Prostate gland (tissue), 2 donors: ENCODE data around the gene CCDC86.

Source experiments
- POLR2A ChIP-seq: fragments of 450-650 bp; IDR thresholded peaks from one replicate; pipeline ENCODE4 v1.6.1; 2016; ENCODE audit warnings: antibody characterized with exemption, mild to moderate bottlenecking
- POLR2AphosphoS5 ChIP-seq: sonication (generic); formaldehyde crosslinking; IDR thresholded peaks from one replicate; pipeline ENCODE4 v1.6.1; 2017; ENCODE audit warnings: antibody characterized with exemption
- TF ChIP-seq, protein P1 (sequence below), 4 experiments: fragments of 200-600 bp in 2 of 4; fragments of 450-650 bp in 2 of 4; sonication (generic) in 2 of 4; IDR thresholded peaks; 1 replicate in 3 of 4; 2 replicates in 1 of 4; pipeline ENCODE4 v1.5.1; 2016 to 2019; ENCODE audit warnings: antibody characterized with exemption in 4 of 4, mild to moderate bottlenecking in 2 of 4, moderate library complexity in 2 of 4

DNA sequence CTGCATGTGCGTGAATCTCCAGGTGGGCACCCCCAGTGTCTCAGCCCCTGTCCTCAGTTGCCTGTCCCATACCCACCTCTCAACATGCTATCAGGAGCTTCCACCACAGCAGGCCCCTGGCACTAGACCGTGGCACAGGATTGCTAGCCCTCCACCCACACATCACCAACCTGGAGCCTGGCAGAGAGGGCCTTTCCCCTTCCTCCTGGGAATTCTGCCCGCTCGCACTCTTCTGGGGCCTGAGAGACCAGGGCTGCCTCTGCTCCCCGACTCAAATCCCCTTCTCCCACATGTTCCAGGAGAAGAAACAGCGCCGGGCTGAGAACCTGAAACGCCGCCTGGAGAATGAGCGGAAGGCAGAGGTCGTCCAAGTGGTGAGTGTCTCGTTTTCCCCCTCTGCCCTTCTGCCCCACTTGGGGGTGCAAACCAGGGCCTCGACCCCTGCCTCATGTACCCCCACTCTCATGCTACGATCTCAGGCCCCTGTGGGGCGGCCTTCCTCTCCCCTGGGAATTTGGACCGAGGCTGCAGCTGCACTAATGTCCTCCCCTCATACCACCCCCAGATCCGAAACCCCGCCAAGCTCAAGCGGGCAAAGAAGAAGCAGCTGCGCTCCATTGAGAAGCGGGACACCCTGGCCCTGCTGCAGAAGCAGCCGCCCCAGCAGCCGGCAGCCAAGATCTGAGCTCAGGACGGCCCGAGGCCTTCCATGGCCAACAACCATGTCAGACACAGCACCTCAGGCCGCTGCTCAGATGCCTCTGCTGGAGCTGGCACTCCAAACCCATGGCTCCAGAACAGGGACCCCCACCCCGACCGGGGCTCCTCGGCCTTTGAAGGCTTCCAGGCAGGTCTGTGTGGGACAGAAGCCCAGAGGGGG lies 8.0 kb downstream of the CCDC86 start:
- TF ChIP-seq POLR2A (no peak), POLR2AphosphoS5 (no peak)
- TF ChIP-seq, protein P1, sequence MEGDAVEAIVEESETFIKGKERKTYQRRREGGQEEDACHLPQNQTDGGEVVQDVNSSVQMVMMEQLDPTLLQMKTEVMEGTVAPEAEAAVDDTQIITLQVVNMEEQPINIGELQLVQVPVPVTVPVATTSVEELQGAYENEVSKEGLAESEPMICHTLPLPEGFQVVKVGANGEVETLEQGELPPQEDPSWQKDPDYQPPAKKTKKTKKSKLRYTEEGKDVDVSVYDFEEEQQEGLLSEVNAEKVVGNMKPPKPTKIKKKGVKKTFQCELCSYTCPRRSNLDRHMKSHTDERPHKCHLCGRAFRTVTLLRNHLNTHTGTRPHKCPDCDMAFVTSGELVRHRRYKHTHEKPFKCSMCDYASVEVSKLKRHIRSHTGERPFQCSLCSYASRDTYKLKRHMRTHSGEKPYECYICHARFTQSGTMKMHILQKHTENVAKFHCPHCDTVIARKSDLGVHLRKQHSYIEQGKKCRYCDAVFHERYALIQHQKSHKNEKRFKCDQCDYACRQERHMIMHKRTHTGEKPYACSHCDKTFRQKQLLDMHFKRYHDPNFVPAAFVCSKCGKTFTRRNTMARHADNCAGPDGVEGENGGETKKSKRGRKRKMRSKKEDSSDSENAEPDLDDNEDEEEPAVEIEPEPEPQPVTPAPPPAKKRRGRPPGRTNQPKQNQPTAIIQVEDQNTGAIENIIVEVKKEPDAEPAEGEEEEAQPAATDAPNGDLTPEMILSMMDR (IDR thresholded peaks at IDR 0.05), result no peak
